Kidney (tissue), 14 donors: ENCODE measurements around the gene NEK11. TPM values are rescaled to one million over a fixed set of nuclear protein-coding genes. Genes with fewer than 3 reads are reported as not detected.
"Not testable (repeated sequence)": the region's sequence is repeated elsewhere in the genome, so short reads cannot be mapped to it uniquely, and the experiment has no call there.

Source experiments
- DNase-seq, 5 donors: peaks; one replicate each; pipeline ENCODE4 v3.0.0-alpha.2; 2013 to 2020
- FAIRE-seq: peaks from 2 replicates; lab custom pipeline; 2012; peaks lifted over from hg19 to GRCh38; lab: Jason Lieb, UNC
- H3K27ac ChIP-seq, 2 donors: one replicate each; pipeline ENCODE4 v1.7.0; 2013; ENCODE audit warnings: low read depth in 2 of 2, low read length in 2 of 2, inconsistent platforms in 1 of 2
- H3K27me3 ChIP-seq: one replicate; pipeline ENCODE4 v1.7.1; 2013; ENCODE audit warnings: low read length, inconsistent platforms; ENCODE audit not compliant: control insufficient read depth, insufficient read depth
- H3K36me3 ChIP-seq, 3 donors: one replicate each; pipeline versions ENCODE4 v1.7.0 to v1.7.1; 2013; ENCODE audit warnings: low read length in 3 of 3, control low read depth in 1 of 3, inconsistent platforms in 1 of 3; ENCODE audit not compliant: insufficient read depth in 3 of 3, control insufficient read depth in 2 of 3
- H3K4me1 ChIP-seq, 3 donors: one replicate each; pipeline versions ENCODE4 v1.7.0 to v1.7.1; 2013; ENCODE audit warnings: low read length in 3 of 3, inconsistent platforms in 1 of 3, low read depth in 1 of 3; ENCODE audit not compliant: control insufficient read depth in 2 of 3, insufficient read depth in 2 of 3
- H3K4me3 ChIP-seq, 3 donors: one replicate each; pipeline versions ENCODE4 v1.7.0 to v1.8.1; 2013; ENCODE audit warnings: low read length in 3 of 3, control low read depth in 1 of 3, inconsistent platforms in 1 of 3
- H3K9ac ChIP-seq, 3 donors: one replicate each; pipeline versions ENCODE4 v1.7.0 to v1.7.1; 2013; ENCODE audit warnings: low read length in 3 of 3, control low read depth in 1 of 3, inconsistent platforms in 1 of 3
- H3K9me3 ChIP-seq, 3 donors: one replicate each; pipeline versions ENCODE4 v1.7.0 to v1.7.1; 2013; ENCODE audit warnings: low read length in 3 of 3, control low read depth in 1 of 3, inconsistent platforms in 1 of 3; ENCODE audit not compliant: control insufficient read depth in 2 of 3, insufficient read depth in 1 of 3
- CTCF ChIP-seq: IDR thresholded peaks from 3 replicates; pipeline ENCODE4 v1.5.1; 2012; ENCODE audit warnings: mild to moderate bottlenecking, moderate library complexity, borderline replicate concordance; ENCODE audit not compliant: insufficient read depth; ENCODE audit errors: extremely low read depth
- intact Hi-C: fragments of 100-400 bp; cut with DNase I; formaldehyde crosslinking; loops from one replicate; pipeline ENCODE4 v1.11.1; 2022
- polyA plus RNA-seq: library from polyadenylated mRNA; stranded (reverse); fragments of 350-450 nt; fragmentation: Illumina TruSeq; extraction: RNeasy Lipid Tissue Mini Kit (QIAGEN cat#74804); gene quantifications from one replicate; pipeline ENCODE4 v1.2.3, GENCODE V29; 2014; ENCODE audit warnings: low read depth, low replicate concordance; ENCODE audit not compliant: insufficient read depth
- total RNA-seq: library from RNA; stranded (reverse); fragmentation: NEBNext Ultra II Directional; extraction: Animal tissue kit (Norgen Biotek cat#: 25700); gene quantifications from one replicate; pipeline ENCODE4 v1.2.1, GENCODE V29; 2021
- donor health status: control.
- donor health status: control.
- donor health status: control.
- donor health status: control.
- donor health status: control.
- donor health status: DM: yes; HTN: yes; CAD: no.
- donor health status: Normal renal cell carcinoma (clear cell type).

NEK11 gene
- total and polyA plus RNA-seq, 2 donors from 2014 or later: 7.9 to 13.2 TPM

- no peaks in the 10 kb centered on the region for H3K36me3 ChIP-seq
- H3K27me3 ChIP-seq: no peaks in the 10 kb centered on the region
- no peak overlapping the region for H3K4me3 ChIP-seq
- no peak for FAIRE-seq
- DNase-seq: no peak
- intact Hi-C loops: no loop called here
- H3K27ac ChIP-seq: no peak overlapping the region
- no peaks in the 10 kb centered on the region for H3K9me3 ChIP-seq
- H3K9ac ChIP-seq: no peak overlapping the region
- H3K4me1 ChIP-seq: no peaks in the 10 kb centered on the region
- no peak for TF ChIP-seq CTCF
These were observed 10.3 kb downstream of the NEK11 start for GRCh38 chr3:131036986-131037385.

- Histone ChIP-seq H3K27ac (no peak overlapping the region), H3K4me1 (no peaks in the 10 kb centered on the region), H3K9ac (no peak overlapping the region), H3K9me3 (no peaks in the 10 kb centered on the region), H3K36me3 (no peaks in the 10 kb centered on the region), H3K27me3 (no peaks in the 10 kb centered on the region), H3K4me3 (no peak overlapping the region)
- TF ChIP-seq CTCF: no peak
- no peak for DNase-seq
- FAIRE-seq: no peak
- intact Hi-C loops: no loop called here
These were observed 11.6 kb downstream of the NEK11 start for GRCh38 chr3:131038326-131038725.

- H3K36me3 ChIP-seq, H3K4me1 ChIP-seq, FAIRE-seq, H3K4me3 ChIP-seq, H3K9me3 ChIP-seq, H3K27ac ChIP-seq, DNase-seq, H3K27me3 ChIP-seq, H3K9ac ChIP-seq, intact Hi-C loops: not testable (repeated sequence)
These were observed 15.8 kb downstream of the NEK11 start for GRCh38 chr3:131042271-131042985.

GRCh38 chr3:131047582-131047981, 20.9 kb downstream of the NEK11 start:
- no peaks in the 10 kb centered on the region for H3K36me3 ChIP-seq
- no peaks in the 10 kb centered on the region for H3K27me3 ChIP-seq
- H3K4me1 ChIP-seq: no peaks in the 10 kb centered on the region
- no peak overlapping the region for H3K9ac ChIP-seq
- no peak for FAIRE-seq
- DNase-seq: no peak
- H3K4me3 ChIP-seq: no peak overlapping the region
- TF ChIP-seq CTCF: no peak
- no peaks in the 10 kb centered on the region for H3K9me3 ChIP-seq
- no peak overlapping the region for H3K27ac ChIP-seq
- intact Hi-C loops: no loop called here
